ENCODE data around the gene ANKRD45. TPM values are rescaled to one million over a fixed set of nuclear protein-coding genes. Genes with fewer than 3 reads are reported as not detected.
"Not testable (repeated sequence)": the region's sequence is repeated elsewhere in the genome, so short reads cannot be mapped to it uniquely, and the experiment has no call there.

The ANKRD45 gene
- total RNA-seq, 1 experiment from 2014 or later: 0.31 TPM

DNA sequence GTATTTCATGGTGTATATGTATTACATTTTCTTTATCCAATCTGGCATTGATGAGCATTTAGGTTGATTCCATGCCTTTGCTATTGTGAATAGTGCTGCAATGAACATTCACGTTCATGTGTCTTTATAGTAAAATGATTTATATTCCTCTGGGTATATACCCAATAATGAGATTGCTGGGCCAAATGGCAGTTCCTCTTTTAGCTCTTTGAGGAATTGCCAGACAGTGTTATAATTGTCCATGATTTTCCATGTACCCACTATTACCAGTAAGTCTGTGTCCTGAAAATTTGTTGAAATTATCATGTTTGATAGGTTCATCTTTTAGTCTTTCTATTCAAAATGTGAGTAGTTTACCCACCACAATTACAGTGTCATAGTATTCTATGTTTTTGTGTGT, 101.2 kb downstream of the ANKRD45 start:
- no peak overlapping the region for H4K91ac ChIP-seq (ENCODE audit: insufficient read length, low read depth, low read length)
- no peak overlapping the region for H2BK120ac ChIP-seq (ENCODE audit: low read depth, low read length, poor library complexity, severe bottlenecking)

DNA sequence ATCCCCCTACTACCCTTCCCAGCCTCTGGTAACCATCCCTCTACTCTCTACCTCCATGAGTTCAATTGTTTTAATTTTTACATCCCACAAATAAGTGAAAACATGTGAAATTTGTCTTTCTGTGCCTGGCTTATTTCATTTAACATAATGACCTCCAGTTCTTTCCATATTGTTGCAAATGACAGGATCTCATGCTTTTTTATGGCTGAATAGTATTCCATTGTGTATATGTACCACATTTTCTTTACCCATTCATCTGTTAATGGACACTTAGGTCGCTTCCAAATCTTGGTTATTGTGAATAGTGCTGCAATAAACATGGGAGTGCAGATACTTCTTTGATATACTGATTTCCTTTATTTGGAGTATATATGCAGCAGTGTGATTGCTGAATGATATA, 105.8 kb downstream of the ANKRD45 start:
- not testable (repeated sequence) for DNase-seq; H3K27ac Mint-ChIP-seq; H3K14ac ChIP-seq (ENCODE audit: insufficient read depth, low read length)

More for the DNA sequence above, 101.2 kb downstream of the ANKRD45 start:
- no peak overlapping the region for H3K4ac ChIP-seq (ENCODE audit: low read depth, low read length)
- Mint-ChIP-seq H3K36me3 (ENCODE audit: insufficient read depth in 1 of 3, low read depth in 3 of 3) (no peaks in the 10 kb centered on the region; a peak in 1 of 7 replicates), H3K9me3 (peaks cover 3% of the 10 kb centered on the region in 2 experiments; a peak in 2 of 5 replicates), H3K4me3 (no peak overlapping the region), H3K4me1 (no peaks in the 10 kb centered on the region), H3K27me3 (ENCODE audit: low read depth) (no peaks in the 10 kb centered on the region), H3K27ac (no peak overlapping the region)
- DNase-seq: no peak
- H2BK15ac ChIP-seq (ENCODE audit: low read depth, low read length): no peak overlapping the region
- TF ChIP-seq, protein P1, sequence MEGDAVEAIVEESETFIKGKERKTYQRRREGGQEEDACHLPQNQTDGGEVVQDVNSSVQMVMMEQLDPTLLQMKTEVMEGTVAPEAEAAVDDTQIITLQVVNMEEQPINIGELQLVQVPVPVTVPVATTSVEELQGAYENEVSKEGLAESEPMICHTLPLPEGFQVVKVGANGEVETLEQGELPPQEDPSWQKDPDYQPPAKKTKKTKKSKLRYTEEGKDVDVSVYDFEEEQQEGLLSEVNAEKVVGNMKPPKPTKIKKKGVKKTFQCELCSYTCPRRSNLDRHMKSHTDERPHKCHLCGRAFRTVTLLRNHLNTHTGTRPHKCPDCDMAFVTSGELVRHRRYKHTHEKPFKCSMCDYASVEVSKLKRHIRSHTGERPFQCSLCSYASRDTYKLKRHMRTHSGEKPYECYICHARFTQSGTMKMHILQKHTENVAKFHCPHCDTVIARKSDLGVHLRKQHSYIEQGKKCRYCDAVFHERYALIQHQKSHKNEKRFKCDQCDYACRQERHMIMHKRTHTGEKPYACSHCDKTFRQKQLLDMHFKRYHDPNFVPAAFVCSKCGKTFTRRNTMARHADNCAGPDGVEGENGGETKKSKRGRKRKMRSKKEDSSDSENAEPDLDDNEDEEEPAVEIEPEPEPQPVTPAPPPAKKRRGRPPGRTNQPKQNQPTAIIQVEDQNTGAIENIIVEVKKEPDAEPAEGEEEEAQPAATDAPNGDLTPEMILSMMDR (conservative IDR thresholded peaks at IDR 0.05): no peak
- H2BK12ac ChIP-seq (ENCODE audit: insufficient read length, low read depth, low read length): no peak overlapping the region
- no peaks in the 10 kb centered on the region for H3K4me1 ChIP-seq (ENCODE audit: insufficient read depth, low read length)
- H2AK5ac ChIP-seq (ENCODE audit: insufficient read length, low read length): no peak overlapping the region
- H3K23me2 ChIP-seq (ENCODE audit: insufficient read length, low read depth, low read length, poor library complexity, severe bottlenecking): no peaks in the 10 kb centered on the region
- no peak overlapping the region for H3K23ac ChIP-seq (ENCODE audit: insufficient read length, low read depth, low read length)
- H3K27ac ChIP-seq (ENCODE audit: insufficient read length, low read depth, low read length): no peak overlapping the region
- no peak overlapping the region for H4K8ac ChIP-seq (replicated peaks; ENCODE audit: insufficient read length, low read depth, low read length)
- no CpG with 5 or more reads among the region's 1 CpG for WGBS (ENCODE audit: extremely low coverage, insufficient read length, low lambda C conversion rate)
- no peak overlapping the region for H3K18ac ChIP-seq (ENCODE audit: insufficient read length, low read depth, low read length)
- H3K79me1 ChIP-seq (ENCODE audit: insufficient read depth, low read depth, low read length, poor library complexity, severe bottlenecking): no peaks in the 10 kb centered on the region
- no peak overlapping the region for H3K14ac ChIP-seq (ENCODE audit: insufficient read depth, low read length)
- no peaks in the 10 kb centered on the region for H3K9me3 ChIP-seq (ENCODE audit: control insufficient read depth, low read depth, low read length)
- no peaks in the 10 kb centered on the region for H3K79me2 ChIP-seq (ENCODE audit: insufficient read depth, low read length)
- H4K5ac ChIP-seq (ENCODE audit: insufficient read length, low read depth, low read length): no peak overlapping the region
- no peak overlapping the region for H3T11ph ChIP-seq (ENCODE audit: low read length)
- H2BK20ac ChIP-seq (ENCODE audit: low read depth, low read length, poor library complexity, severe bottlenecking): no peak overlapping the region
- H2AFZ ChIP-seq (ENCODE audit: low read length): no peak overlapping the region
- H3K9ac ChIP-seq (ENCODE audit: extremely low read depth, insufficient read length, low read length): no peak overlapping the region
- H2BK5ac ChIP-seq (ENCODE audit: insufficient read length, low read length): no peak overlapping the region
- no peak overlapping the region for H3K56ac ChIP-seq (ENCODE audit: insufficient read length, low read depth, low read length)
- no peaks in the 10 kb centered on the region for H4K20me1 ChIP-seq (ENCODE audit: control insufficient read depth, insufficient read depth, insufficient read length)
- H3K4me2 ChIP-seq (ENCODE audit: insufficient read depth, insufficient read length, low read length): no peak overlapping the region
- no peaks in the 10 kb centered on the region for H3K27me3 ChIP-seq (ENCODE audit: insufficient read depth, low read length)

More for the DNA sequence above, 105.8 kb downstream of the ANKRD45 start:
- H3K36me3 Mint-ChIP-seq (ENCODE audit: insufficient read depth in 1 of 3, low read depth in 3 of 3); H3K4ac ChIP-seq (ENCODE audit: low read depth, low read length); H3K27me3 ChIP-seq (ENCODE audit: insufficient read depth, low read length); H3K79me2 ChIP-seq (ENCODE audit: insufficient read depth, low read length); H2AFZ ChIP-seq (ENCODE audit: low read length); H2BK5ac ChIP-seq (ENCODE audit: insufficient read length, low read length); H2BK12ac ChIP-seq (ENCODE audit: insufficient read length, low read depth, low read length); H3K79me1 ChIP-seq (ENCODE audit: insufficient read depth, low read depth, low read length, poor library complexity, severe bottlenecking); H3K9me3 ChIP-seq (ENCODE audit: control insufficient read depth, low read depth, low read length); H3K9me3 Mint-ChIP-seq; H2AK5ac ChIP-seq (ENCODE audit: insufficient read length, low read length); H3K27ac ChIP-seq (ENCODE audit: insufficient read length, low read depth, low read length); H2BK20ac ChIP-seq (ENCODE audit: low read depth, low read length, poor library complexity, severe bottlenecking); H3K4me3 Mint-ChIP-seq; H3K18ac ChIP-seq (ENCODE audit: insufficient read length, low read depth, low read length); H3K9ac ChIP-seq (ENCODE audit: extremely low read depth, insufficient read length, low read length); H3K4me1 Mint-ChIP-seq; H3T11ph ChIP-seq (ENCODE audit: low read length); H3K56ac ChIP-seq (ENCODE audit: insufficient read length, low read depth, low read length); H3K23ac ChIP-seq (ENCODE audit: insufficient read length, low read depth, low read length); H3K23me2 ChIP-seq (ENCODE audit: insufficient read length, low read depth, low read length, poor library complexity, severe bottlenecking); H4K5ac ChIP-seq (ENCODE audit: insufficient read length, low read depth, low read length); H3K27me3 Mint-ChIP-seq (ENCODE audit: low read depth); H4K20me1 ChIP-seq (ENCODE audit: control insufficient read depth, insufficient read depth, insufficient read length); H3K4me1 ChIP-seq (ENCODE audit: insufficient read depth, low read length); H4K8ac ChIP-seq (replicated peaks; ENCODE audit: insufficient read length, low read depth, low read length); H3K4me2 ChIP-seq (ENCODE audit: insufficient read depth, insufficient read length, low read length); H2BK120ac ChIP-seq (ENCODE audit: low read depth, low read length, poor library complexity, severe bottlenecking); H2BK15ac ChIP-seq (ENCODE audit: low read depth, low read length); H4K91ac ChIP-seq (ENCODE audit: insufficient read length, low read depth, low read length): not testable (repeated sequence)
- WGBS (ENCODE audit: extremely low coverage, insufficient read length, low lambda C conversion rate): no CpG with 5 or more reads among the region's 1 CpG

Data from H9 (cell line).